OCI-LY1 (cell line): ENCODE measurements around the gene SUCO.

Experiments used
- H2AFZ ChIP-seq: fragments of 200-600 bp; sonication (generic), shearing (Covaris generic); 2 replicates; pipeline ENCODE4 v1.6.0; 2014; ENCODE audit warnings: antibody characterized with exemption, mild to moderate bottlenecking, low read length
- H3F3A ChIP-seq: fragments of 200-600 bp; sonication (generic), shearing (Covaris generic); 2 replicates; pipeline ENCODE4 v1.6.0; 2014; ENCODE audit warnings: mild to moderate bottlenecking, antibody characterized with exemption, low read length, moderate library complexity; ENCODE audit not compliant: insufficient read depth
- H3K27ac ChIP-seq: fragments of 200-600 bp; sonication (generic); 2 replicates; pipeline ENCODE4 v1.5.1; 2014; ENCODE audit warnings: low read length, mixed run types, mild to moderate bottlenecking, low read depth; ENCODE audit not compliant: poor library complexity, severe bottlenecking
- H3K27me3 ChIP-seq: fragments of 200-600 bp; sonication (generic); 2 replicates; pipeline ENCODE4 v1.6.0; 2014; ENCODE audit warnings: antibody characterized with exemption, mild to moderate bottlenecking, low read length, moderate library complexity; ENCODE audit not compliant: insufficient read depth
- H3K36me3 ChIP-seq: fragments of 200-600 bp; sonication (generic); 2 replicates; pipeline ENCODE4 v1.6.1; 2014; ENCODE audit warnings: mild to moderate bottlenecking, antibody characterized with exemption, low read length, moderate library complexity, mixed read lengths; ENCODE audit not compliant: insufficient read depth
- H3K4me1 ChIP-seq: fragments of 200-600 bp; sonication (generic); 2 replicates; pipeline ENCODE4 v1.5.1; 2014; ENCODE audit warnings: mild to moderate bottlenecking, low read length, moderate library complexity; ENCODE audit not compliant: insufficient read depth, severe bottlenecking
- H3K4me2 ChIP-seq: fragments of 200-600 bp; sonication (generic), shearing (Covaris generic); 2 replicates; pipeline ENCODE4 v1.6.1; 2014; ENCODE audit warnings: low read length
- H3K4me3 ChIP-seq: fragments of 200-600 bp; sonication (generic); 2 replicates; pipeline ENCODE4 v1.5.1; 2014; ENCODE audit warnings: low read length, low read depth, mild to moderate bottlenecking, mixed read lengths; ENCODE audit not compliant: poor library complexity, severe bottlenecking
- H3K79me2 ChIP-seq: fragments of 200-600 bp; shearing (Covaris generic); 2 replicates; pipeline ENCODE4 v1.6.1; 2016; ENCODE audit warnings: mixed run types, low read length, mixed read lengths; ENCODE audit not compliant: insufficient read depth
- H3K9ac ChIP-seq: fragments of 200-600 bp; sonication (generic), shearing (Covaris generic); 2 replicates; pipeline ENCODE4 v1.6.1; 2014; ENCODE audit warnings: mild to moderate bottlenecking, low read length, mixed read lengths
- H3K9me2 ChIP-seq: fragments of 200-600 bp; sonication (generic), shearing (Covaris generic); 2 replicates; pipeline ENCODE4 v1.6.1; 2014; ENCODE audit warnings: low read depth, mild to moderate bottlenecking, low read length, mixed read lengths
- H3K9me3 ChIP-seq: fragments of 200-600 bp; shearing (Covaris generic); 2 replicates; pipeline ENCODE4 v1.6.1; 2014; ENCODE audit warnings: low read length, mixed read lengths
- H4K20me1 ChIP-seq: fragments of 200-600 bp; sonication (generic), shearing (Covaris generic); 2 replicates; pipeline ENCODE4 v1.6.0; 2016; ENCODE audit warnings: mild to moderate bottlenecking, low read length; ENCODE audit not compliant: insufficient read depth
- CTCF ChIP-seq: fragments of 200-600 bp; sonication (generic), shearing (Covaris generic); IDR thresholded peaks from 2 replicates; pipeline ENCODE4 v1.5.1; 2017; ENCODE audit warnings: mild to moderate bottlenecking, antibody characterized with exemption, low read length, moderate library complexity, mixed read lengths
- EZH2 ChIP-seq: fragments of 200-600 bp; sonication (generic), shearing (Covaris generic); IDR thresholded peaks from 2 replicates; pipeline ENCODE4 v1.8.0; 2017; ENCODE audit warnings: borderline replicate concordance, mixed run types, mild to moderate bottlenecking, antibody characterized with exemption, low read length, moderate library complexity, mixed read lengths

Gene SUCO

GRCh38 chr1:172626845-172627244, 93.9 kb downstream of the SUCO start:
- TF ChIP-seq EZH2 (no peak), CTCF (no peak)
- Histone ChIP-seq H3K36me3 (no peaks in the 10 kb centered on the region), H3K27me3 (no peaks in the 10 kb centered on the region), H3K4me2 (no peak overlapping the region), H3K4me3 (no peak overlapping the region), H3K27ac (no peak overlapping the region), H2AFZ (no peak overlapping the region), H3K79me2 (no peaks in the 10 kb centered on the region), H3K4me1 (no peaks in the 10 kb centered on the region), H3K9ac (no peak overlapping the region), H4K20me1 (no peaks in the 10 kb centered on the region), H3K9me3 (no peaks in the 10 kb centered on the region), H3K9me2 (no peaks in the 10 kb centered on the region), H3F3A (no peaks in the 10 kb centered on the region)

GRCh38 chr1:172627702-172628101, 94.8 kb downstream of the SUCO start:
- no peaks in the 10 kb centered on the region for H3K36me3 ChIP-seq
- H3K27ac ChIP-seq: no peak overlapping the region
- H3K9me2 ChIP-seq: no peaks in the 10 kb centered on the region
- H3K4me3 ChIP-seq: no peak overlapping the region
- no peak for TF ChIP-seq EZH2
- TF ChIP-seq CTCF: no peak
- no peaks in the 10 kb centered on the region for H3K79me2 ChIP-seq
- H3K9ac ChIP-seq: no peak overlapping the region
- no peaks in the 10 kb centered on the region for H3F3A ChIP-seq
- no peaks in the 10 kb centered on the region for H3K4me1 ChIP-seq
- H3K4me2 ChIP-seq: no peak overlapping the region
- no peak overlapping the region for H2AFZ ChIP-seq
- no peaks in the 10 kb centered on the region for H3K9me3 ChIP-seq
- H3K27me3 ChIP-seq: no peaks in the 10 kb centered on the region
- no peaks in the 10 kb centered on the region for H4K20me1 ChIP-seq

DNA sequence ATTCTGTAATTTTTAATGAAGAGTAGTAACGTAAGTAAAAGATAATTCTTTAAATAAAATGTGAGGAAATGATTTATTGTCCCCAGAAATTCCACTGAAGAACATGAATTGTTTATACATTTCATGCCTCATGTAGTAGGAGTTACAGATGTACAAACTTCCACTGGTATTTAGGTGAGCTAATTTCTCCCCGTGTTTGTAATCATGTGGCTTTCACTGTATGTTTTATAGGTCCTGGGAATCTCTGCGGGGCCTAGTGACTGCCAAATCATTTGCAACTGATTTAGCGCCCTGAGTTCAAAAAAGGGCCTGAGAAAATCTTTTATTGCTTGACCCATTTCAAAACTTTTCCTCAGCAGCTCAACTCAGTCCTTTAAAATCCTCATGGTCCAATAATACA, 95.5 kb downstream of the SUCO start:
- Histone ChIP-seq H3K36me3 (no peaks in the 10 kb centered on the region), H2AFZ (no peak overlapping the region)
- TF ChIP-seq CTCF (no peak), EZH2 (no peak)

More for the DNA sequence above, 95.5 kb downstream of the SUCO start:
- Histone ChIP-seq H3K9me3 (no peaks in the 10 kb centered on the region), H3K27me3 (no peaks in the 10 kb centered on the region), H4K20me1 (no peaks in the 10 kb centered on the region), H3K4me3 (no peak overlapping the region), H3K4me2 (no peak overlapping the region), H3K9ac (no peak overlapping the region), H3K27ac (no peak overlapping the region), H3K9me2 (no peaks in the 10 kb centered on the region), H3K79me2 (no peaks in the 10 kb centered on the region), H3F3A (no peaks in the 10 kb centered on the region), H3K4me1 (no peaks in the 10 kb centered on the region)
